Measurements from ENCODE around the gene NFATC3.

DNA sequence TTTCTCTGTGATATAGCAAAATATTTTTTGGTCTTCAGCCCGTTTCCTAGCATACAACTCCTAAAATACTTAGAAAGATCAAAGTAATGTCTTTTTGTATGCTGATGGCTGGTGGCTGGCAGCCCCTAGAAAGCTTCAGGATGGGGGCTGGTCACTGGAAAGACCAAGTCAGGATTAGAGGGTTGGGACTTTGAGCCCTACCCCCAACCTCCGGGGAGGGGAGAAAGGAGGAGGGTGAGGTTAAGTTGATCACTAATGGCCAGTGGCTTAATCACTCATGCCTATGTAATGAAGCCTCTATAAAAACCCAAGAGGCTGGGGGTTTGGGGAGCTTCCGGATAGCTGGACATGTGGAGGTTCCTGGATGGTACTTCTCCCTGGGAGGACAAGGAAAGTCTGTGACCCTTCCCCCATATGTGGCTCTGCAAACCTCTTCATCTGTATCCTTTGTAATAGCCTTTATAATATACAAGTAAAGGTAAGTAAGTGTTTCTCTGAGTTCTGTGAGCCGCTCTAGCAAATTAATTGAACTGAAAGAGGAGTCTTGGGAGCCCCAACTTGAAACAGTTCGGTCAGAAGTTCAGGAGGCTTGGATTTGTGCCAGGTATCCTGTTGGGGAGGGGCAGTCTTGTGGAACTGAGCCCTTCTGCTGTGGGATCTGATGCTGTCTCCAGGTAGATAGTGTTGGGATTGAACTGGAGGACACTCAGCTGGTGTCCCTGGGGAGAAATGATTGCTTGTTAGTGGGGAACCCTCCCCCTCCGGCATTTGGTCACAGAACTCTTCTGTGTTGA is 182.6 kb downstream of the NFATC3 start:
- TF ChIP-seq POLR2A (IDR thresholded peaks at IDR 0.05) (no peak), CTCF (IDR thresholded peaks at IDR 0.05) (no peak)
